OCI-LY3 (cell line): ENCODE measurements around the gene RND3.

ENCODE experiments used
- H2AFZ ChIP-seq: fragments of 200-600, 300-600 bp; shearing (Covaris generic); 2 replicates; pipeline ENCODE4 v1.6.0; 2014; ENCODE audit warnings: antibody characterized with exemption, low read depth, low read length
- H3K27ac ChIP-seq: fragments of 200-600, 300-600 bp; sonication (generic); 2 replicates; pipeline ENCODE4 v1.5.1; 2014; ENCODE audit warnings: mild to moderate bottlenecking, low read length, moderate library complexity, mixed read lengths
- H3K27me3 ChIP-seq: fragments of 200-600, 300-600 bp; sonication (generic); 2 replicates; pipeline ENCODE4 v1.6.1; 2014; ENCODE audit warnings: low read depth, low read length, mixed read lengths
- H3K36me3 ChIP-seq: fragments of 200-600, 300-600 bp; sonication (generic); replicated peaks from 2 replicates; pipeline ENCODE3; 2014; ENCODE audit warnings: low read depth, low read length, mixed read lengths
- H3K4me1 ChIP-seq: fragments of 300-600, 200-600 bp; sonication (generic); 2 replicates; pipeline ENCODE4 v1.6.1; 2014; ENCODE audit warnings: low read length, mixed read lengths
- H3K4me2 ChIP-seq: fragments of 200-600, 300-600 bp; sonication (generic); 2 replicates; pipeline ENCODE4 v1.6.1; 2014; ENCODE audit warnings: low read length, mixed read lengths
- H3K4me3 ChIP-seq: fragments of 300-600, 200-600 bp; sonication (generic); 2 replicates; pipeline ENCODE4 v1.5.1; 2014; ENCODE audit warnings: antibody characterized with exemption, mild to moderate bottlenecking, low read length, moderate library complexity
- H3K79me2 ChIP-seq: fragments of 300-600, 200-600 bp; shearing (Covaris generic); 2 replicates; pipeline ENCODE4 v1.6.1; 2014; ENCODE audit warnings: mild to moderate bottlenecking, low read length, mixed read lengths
- H3K9ac ChIP-seq: fragments of 300-600, 200-600 bp; shearing (Covaris generic); 2 replicates; pipeline ENCODE4 v1.6.0; 2014; ENCODE audit warnings: mild to moderate bottlenecking, low read length, moderate library complexity
- H3K9me3 ChIP-seq: fragments of 200-600, 300-600 bp; shearing (Covaris generic); 2 replicates; pipeline ENCODE4 v1.6.1; 2014; ENCODE audit warnings: low read length, mixed read lengths; ENCODE audit not compliant: insufficient read depth
- H4K20me1 ChIP-seq: fragments of 200-600, 300-600 bp; sonication (generic); 2 replicates; pipeline ENCODE4 v1.6.1; 2016; ENCODE audit warnings: low read length, mixed read lengths; ENCODE audit not compliant: insufficient read depth
- CTCF ChIP-seq: fragments of 200-600, 300-600 bp; sonication (generic); IDR thresholded peaks from 2 replicates; pipeline ENCODE4 v1.5.1; 2014; ENCODE audit warnings: antibody characterized with exemption, low read length, low read depth
- EZH2phosphoT487 ChIP-seq: fragments of 200-600 bp; shearing (Covaris generic); IDR thresholded peaks from 2 replicates; pipeline ENCODE4 v1.6.1; 2018; ENCODE audit warnings: antibody characterized with exemption, mixed run types, low read depth

RND3 gene

GRCh38 chr2:150507071-150507470 lies 19.6 kb upstream of the RND3 start:
- H3K79me2 ChIP-seq: no peaks in the 10 kb centered on the region
- no peaks in the 10 kb centered on the region for H3K27me3 ChIP-seq
- H3K4me2 ChIP-seq: no peak overlapping the region
- TF ChIP-seq CTCF (no peak), EZH2phosphoT487 (no peak)
- H3K4me3 ChIP-seq: no peak overlapping the region
- no peaks in the 10 kb centered on the region for H3K9me3 ChIP-seq
- no peaks in the 10 kb centered on the region for H3K4me1 ChIP-seq
- H3K27ac ChIP-seq: no peak overlapping the region
- H4K20me1 ChIP-seq: no peaks in the 10 kb centered on the region
- H2AFZ ChIP-seq: no peak overlapping the region
- H3K36me3 ChIP-seq: no peaks in the 10 kb centered on the region
- H3K9ac ChIP-seq: no peak overlapping the region

- no peaks in the 10 kb centered on the region for H3K9me3 ChIP-seq
- no peak overlapping the region for H3K9ac ChIP-seq
- no peak overlapping the region for H3K4me2 ChIP-seq
- no peak overlapping the region for H3K27ac ChIP-seq
- H4K20me1 ChIP-seq: no peaks in the 10 kb centered on the region
- H3K4me3 ChIP-seq: no peak overlapping the region
- no peaks in the 10 kb centered on the region for H3K27me3 ChIP-seq
- H3K4me1 ChIP-seq: no peaks in the 10 kb centered on the region
- H3K36me3 ChIP-seq: no peaks in the 10 kb centered on the region
- no peak overlapping the region for H2AFZ ChIP-seq
- no peaks in the 10 kb centered on the region for H3K79me2 ChIP-seq
- TF ChIP-seq EZH2phosphoT487 (no peak), CTCF (no peak)
These were observed 17.7 kb upstream of the RND3 start for GRCh38 chr2:150505178-150505577.

GRCh38 chr2:150495993-150496627 lies 8.6 kb upstream of the RND3 start:
- no peak overlapping the region for H2AFZ ChIP-seq

GRCh38 chr2:150495001-150495400 lies 7.5 kb upstream of the RND3 start:
- H3K4me1 ChIP-seq: peaks cover 4% of the 10 kb centered on the region; the same call in 1 of the 2 replicates
- no peak overlapping the region for H3K4me3 ChIP-seq
- no peaks in the 10 kb centered on the region for H3K79me2 ChIP-seq
- TF ChIP-seq CTCF: no peak
- TF ChIP-seq EZH2phosphoT487: no peak
- no peaks in the 10 kb centered on the region for H3K36me3 ChIP-seq
- H3K9ac ChIP-seq: no peak overlapping the region
- no peak overlapping the region for H3K27ac ChIP-seq
- H3K9me3 ChIP-seq: no peaks in the 10 kb centered on the region
- no peaks in the 10 kb centered on the region for H4K20me1 ChIP-seq
- no peak overlapping the region for H3K4me2 ChIP-seq
- H3K27me3 ChIP-seq: no peaks in the 10 kb centered on the region
- H2AFZ ChIP-seq: no peak overlapping the region

More at GRCh38 chr2:150495993-150496627, 8.6 kb upstream of the RND3 start:
- H3K36me3 ChIP-seq: no peaks in the 10 kb centered on the region
- TF ChIP-seq EZH2phosphoT487 (no peak), CTCF (no peak)
- no peaks in the 10 kb centered on the region for H3K27me3 ChIP-seq
- no peaks in the 10 kb centered on the region for H3K9me3 ChIP-seq
- no peak overlapping the region for H3K9ac ChIP-seq
- H3K4me2 ChIP-seq: no peak overlapping the region
- no peaks in the 10 kb centered on the region for H3K79me2 ChIP-seq
- no peaks in the 10 kb centered on the region for H4K20me1 ChIP-seq
- no peak overlapping the region for H3K27ac ChIP-seq
- no peak overlapping the region for H3K4me3 ChIP-seq
- H3K4me1 ChIP-seq: peaks cover 4% of the 10 kb centered on the region; the same call in 1 of the 2 replicates
